PC-3 (cell line): Measurements from ENCODE around the gene CFAP107. TPM values are rescaled to one million over a fixed set of nuclear protein-coding genes. Genes with fewer than 3 reads are reported as not detected.

Source experiments
- ATAC-seq: fragments of 200-7000 bp; cut with Tn5 transposase; 2 replicates; pipeline ENCODE4 v1.9.1; 2020; ENCODE audit warnings: mild to moderate bottlenecking, moderate library complexity
- BruUV-seq: library from RNA; stranded (reverse); fragments of 400-500 nt; replicated peaks from 2 replicates; lab custom pipeline; 2021; lab: Mats Ljungman, UMichigan
- CTCF ChIA-PET: fragments of 300-600 bp; sonication (Branson Sonifier 250); formaldehyde crosslinking; loops from one replicate; lab custom pipeline; 2022; ENCODE audit warnings: antibody characterized with exemption; lab: Charles Lee
- POLR2A ChIA-PET: fragments of 300-600 bp; sonication (Branson Sonifier 250); formaldehyde crosslinking; loops from one replicate; lab custom pipeline; 2022; ENCODE audit warnings: antibody characterized with exemption; ENCODE audit not compliant: unreplicated experiment; lab: Charles Lee
- DNase-seq: peaks from one replicate; pipeline ENCODE4 v3.0.0-alpha.2; 2015
- H2AFZ ChIP-seq: fragments of 300-600 bp; sonication (generic); 2 replicates; pipeline ENCODE4 v1.6.0; 2016; ENCODE audit warnings: antibody characterized with exemption, low read length
- H3F3A ChIP-seq: fragments of 300-600 bp; sonication (generic); one replicate; pipeline ENCODE4 v1.6.0; 2017; ENCODE audit warnings: antibody characterized with exemption, low read length, control low read depth, mild to moderate bottlenecking; ENCODE audit not compliant: unreplicated experiment
- H3K27ac ChIP-seq: fragments of 300-600 bp; sonication (generic); 2 replicates; pipeline ENCODE4 v1.5.1; 2016; ENCODE audit warnings: mild to moderate bottlenecking, low read length
- H3K27me3 ChIP-seq: fragments of 300-600 bp; sonication (generic); 2 replicates; pipeline ENCODE4 v1.6.1; 2016; ENCODE audit warnings: low read length, mixed read lengths
- H3K36me3 ChIP-seq: fragments of 300-600 bp; sonication (generic); 2 replicates; pipeline ENCODE4 v1.6.1; 2016; ENCODE audit warnings: low read depth, mixed run types, low read length, mixed read lengths
- H3K4me1 ChIP-seq: fragments of 300-600 bp; sonication (generic); 2 replicates; pipeline ENCODE4 v1.5.1; 2016; ENCODE audit warnings: low read length; ENCODE audit not compliant: insufficient read depth
- H3K4me2 ChIP-seq: fragments of 300-600 bp; sonication (generic); 2 replicates; pipeline ENCODE4 v1.6.0; 2016; ENCODE audit warnings: low read length
- H3K4me3 ChIP-seq: fragments of 300-600 bp; sonication (generic); 2 replicates; pipeline ENCODE4 v1.5.1; 2016; ENCODE audit warnings: mild to moderate bottlenecking, low read length, mixed read lengths
- H3K79me2 ChIP-seq: fragments of 300-600 bp; sonication (generic); 2 replicates; pipeline ENCODE4 v1.6.1; 2017; ENCODE audit warnings: low read length, mixed read lengths
- H3K9ac ChIP-seq: fragments of 300-600 bp; sonication (generic); 2 replicates; pipeline ENCODE4 v1.6.0; 2016; ENCODE audit warnings: mild to moderate bottlenecking, low read length
- H3K9me2 ChIP-seq: fragments of 300-600 bp; sonication (generic); replicated peaks from 2 replicates; pipeline ENCODE4 v1.6.1; 2016; ENCODE audit warnings: mixed run types, low read length, mixed read lengths
- H3K9me3 ChIP-seq: fragments of 300-600 bp; sonication (generic); 2 replicates; pipeline ENCODE4 v1.6.1; 2016; ENCODE audit warnings: low read length, mixed read lengths
- H4K20me1 ChIP-seq: fragments of 300-600 bp; sonication (generic); 2 replicates; pipeline ENCODE4 v1.6.1; 2016; ENCODE audit warnings: low read length, mixed read lengths
- EZH2 ChIP-seq: fragments of 300-600 bp; sonication (generic); IDR thresholded peaks from one replicate; pipeline ENCODE4 v1.6.1; 2017; ENCODE audit warnings: antibody characterized with exemption, mild to moderate bottlenecking, low read length; ENCODE audit not compliant: unreplicated experiment
- EZH2phosphoT487 ChIP-seq: fragments of 300-600 bp; sonication (generic); IDR thresholded peaks from 2 replicates; pipeline ENCODE4 v1.6.1; 2018; ENCODE audit warnings: mild to moderate bottlenecking, antibody characterized with exemption, low read length, borderline replicate concordance
- intact Hi-C: fragments of 100-400 bp; cut with micrococcal nuclease; formaldehyde crosslinking; loops from 2 replicates; pipeline ENCODE4 v1.9.0; 2023
- total RNA-seq: library from RNA; depleted of rRNA; stranded (reverse); fragments of >200 nt; gene quantifications from 2 replicates; pipeline ENCODE4 v1.2.3, GENCODE V29; 2014
- TF ChIP-seq, protein P1 (sequence below): fragments of 300-600 bp; sonication (generic); conservative IDR thresholded peaks from 2 replicates; pipeline ENCODE4 v1.5.1; 2017; ENCODE audit warnings: antibody characterized with exemption, low read depth, mild to moderate bottlenecking, low read length

Gene CFAP107
- total RNA-seq, 1 experiment from 2014 or later, result not detected

DNA sequence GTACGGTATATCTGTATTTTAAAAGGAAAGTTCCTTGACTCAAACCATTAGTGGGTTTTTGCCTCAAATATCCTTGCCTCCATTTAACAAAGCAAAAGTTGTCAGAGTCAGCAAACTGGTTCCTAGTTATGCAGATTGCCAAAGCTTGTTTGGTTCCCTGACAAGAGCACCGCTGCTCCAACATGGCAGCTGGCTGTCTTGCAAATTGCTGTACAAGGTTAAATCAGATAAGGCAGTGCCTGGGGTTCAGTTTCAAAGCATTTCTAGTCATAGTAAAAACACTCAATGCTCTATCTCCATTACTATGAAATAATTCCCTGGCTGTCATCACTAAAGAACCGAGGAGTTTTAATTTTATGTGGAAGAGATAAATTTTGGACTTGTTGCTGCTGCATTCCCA is 11.3 kb upstream of the CFAP107 start:
- CTCF ChIA-PET, result no interaction called here
- ATAC-seq (no peak), DNase-seq (no peak)
- Histone ChIP-seq H3K79me2 (no peaks in the 10 kb centered on the region), H3K4me3 (no peak overlapping the region), H4K20me1 (no peaks in the 10 kb centered on the region), H3K36me3 (no peaks in the 10 kb centered on the region; the same call in 1 of the 2 replicates), H3K9me3 (no peaks in the 10 kb centered on the region), H3K9me2 (no peaks in the 10 kb centered on the region), H3F3A (no peaks in the 10 kb centered on the region), H3K4me2 (no peak overlapping the region), H3K4me1 (no peaks in the 10 kb centered on the region), H3K27me3 (peaks cover 35% of the 10 kb centered on the region), H3K27ac (no peak overlapping the region), H2AFZ (no peak overlapping the region), H3K9ac (no peak overlapping the region)
- POLR2A ChIA-PET, result no interaction called here
- intact Hi-C loops, result no loop called here
- BruUV-seq, result no TSS peak
- TF ChIP-seq, protein P1, sequence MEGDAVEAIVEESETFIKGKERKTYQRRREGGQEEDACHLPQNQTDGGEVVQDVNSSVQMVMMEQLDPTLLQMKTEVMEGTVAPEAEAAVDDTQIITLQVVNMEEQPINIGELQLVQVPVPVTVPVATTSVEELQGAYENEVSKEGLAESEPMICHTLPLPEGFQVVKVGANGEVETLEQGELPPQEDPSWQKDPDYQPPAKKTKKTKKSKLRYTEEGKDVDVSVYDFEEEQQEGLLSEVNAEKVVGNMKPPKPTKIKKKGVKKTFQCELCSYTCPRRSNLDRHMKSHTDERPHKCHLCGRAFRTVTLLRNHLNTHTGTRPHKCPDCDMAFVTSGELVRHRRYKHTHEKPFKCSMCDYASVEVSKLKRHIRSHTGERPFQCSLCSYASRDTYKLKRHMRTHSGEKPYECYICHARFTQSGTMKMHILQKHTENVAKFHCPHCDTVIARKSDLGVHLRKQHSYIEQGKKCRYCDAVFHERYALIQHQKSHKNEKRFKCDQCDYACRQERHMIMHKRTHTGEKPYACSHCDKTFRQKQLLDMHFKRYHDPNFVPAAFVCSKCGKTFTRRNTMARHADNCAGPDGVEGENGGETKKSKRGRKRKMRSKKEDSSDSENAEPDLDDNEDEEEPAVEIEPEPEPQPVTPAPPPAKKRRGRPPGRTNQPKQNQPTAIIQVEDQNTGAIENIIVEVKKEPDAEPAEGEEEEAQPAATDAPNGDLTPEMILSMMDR, result no peak
- TF ChIP-seq EZH2phosphoT487, result no peak
- no peak for TF ChIP-seq EZH2

DNA sequence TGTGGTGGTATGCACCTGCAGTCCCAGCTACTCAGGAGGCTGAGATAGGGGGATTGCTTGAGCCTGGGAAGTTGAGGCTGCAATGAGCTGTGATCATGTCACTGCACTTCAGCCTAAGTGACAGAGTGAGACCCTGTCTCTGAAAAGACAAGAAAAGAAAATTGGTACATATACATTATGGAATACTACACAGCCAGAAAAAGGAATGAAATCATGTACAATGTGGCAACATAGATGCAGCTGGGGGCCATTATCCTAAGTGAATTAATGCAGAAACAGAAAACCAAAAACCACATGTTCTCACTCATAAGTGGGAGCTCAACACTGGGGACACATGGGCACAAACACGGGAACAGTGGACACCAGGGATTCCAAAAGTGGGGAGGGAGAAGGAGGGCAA is 7.1 kb upstream of the CFAP107 start:
- Histone ChIP-seq H4K20me1 (no peaks in the 10 kb centered on the region), H3K36me3 (no peaks in the 10 kb centered on the region; the same call in 1 of the 2 replicates), H3K9ac (no peak overlapping the region), H3F3A (no peaks in the 10 kb centered on the region), H3K4me3 (no peak overlapping the region), H3K9me2 (no peaks in the 10 kb centered on the region), H3K4me2 (no peak overlapping the region), H3K79me2 (no peaks in the 10 kb centered on the region), H3K27me3 (peaks cover 47% of the 10 kb centered on the region), H3K9me3 (no peaks in the 10 kb centered on the region), H3K27ac (no peak overlapping the region), H2AFZ (no peak overlapping the region), H3K4me1 (no peaks in the 10 kb centered on the region)
- ChIA-PET CTCF (no interaction called here), POLR2A (no interaction called here)
- no peak for TF ChIP-seq EZH2
- TF ChIP-seq, protein P1, result no peak
- TF ChIP-seq EZH2phosphoT487, result no peak
- ATAC-seq, result no peak
- no TSS peak for BruUV-seq
- intact Hi-C loops, result no loop called here
- DNase-seq, result no peak

DNA sequence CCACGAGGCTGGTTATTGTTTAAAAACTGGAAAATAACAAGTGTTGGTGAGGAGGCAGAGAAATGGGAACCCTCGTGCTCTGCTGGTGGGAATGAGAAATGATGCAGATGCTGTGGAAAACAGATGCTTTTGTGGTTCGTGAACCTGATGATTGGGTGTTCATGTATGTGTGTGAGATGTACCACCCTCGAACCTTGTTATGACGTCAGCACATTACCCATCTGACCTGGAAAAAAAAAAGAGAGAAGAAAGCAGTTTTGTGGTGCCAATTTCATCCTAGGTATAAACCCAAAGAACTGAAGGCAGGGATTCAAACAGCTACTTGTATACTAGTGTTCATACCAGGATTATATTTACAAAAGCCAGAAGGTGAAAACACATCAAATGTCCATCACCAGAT is 6.4 kb upstream of the CFAP107 start:
- no TSS peak for BruUV-seq
- DNase-seq (no peak), ATAC-seq (no peak)
- Histone ChIP-seq H3K4me3 (no peak overlapping the region), H3K9ac (no peak overlapping the region), H3K4me2 (no peak overlapping the region), H3K79me2 (no peaks in the 10 kb centered on the region), H3F3A (no peaks in the 10 kb centered on the region), H4K20me1 (no peaks in the 10 kb centered on the region), H3K9me2 (no peaks in the 10 kb centered on the region), H3K36me3 (no peaks in the 10 kb centered on the region; the same call in 1 of the 2 replicates), H3K9me3 (no peaks in the 10 kb centered on the region), H3K27me3 (peaks cover 43% of the 10 kb centered on the region), H3K4me1 (no peaks in the 10 kb centered on the region), H3K27ac (no peak overlapping the region), H2AFZ (no peak overlapping the region)
- TF ChIP-seq EZH2phosphoT487, result no peak
- TF ChIP-seq, protein P1, result no peak
- no peak for TF ChIP-seq EZH2
- ChIA-PET POLR2A (no interaction called here), CTCF (no interaction called here)
- intact Hi-C loops, result no loop called here
